T-helper 9 cell (primary cell): Measurements from ENCODE around the gene ZNF784.
A peak's percentile ranks its signal among the peaks of the same experiment; 100 is the strongest.
"Not testable (repeated sequence)": the region's sequence is repeated elsewhere in the genome, so short reads cannot be mapped to it uniquely, and the experiment has no call there.

Experiments used
- DNase-seq: peaks from one replicate; pipeline ENCODE4 v3.0.0-alpha.2; 2020

The ZNF784 gene

GRCh38 chr19:55580628-55581144, 43.7 kb downstream of the ZNF784 start, which contains the start of gene ZNF579:
Gene ZNF579 (minus strand): TSS chr19:55580848. CDS start chr19:55579639, 1,209 bp downstream.
- peak; percentile 61 for DNase-seq

GRCh38 chr19:55579766-55580621, 44.4 kb downstream of the ZNF784 start:
- no peak for DNase-seq

- no peak for DNase-seq
Measured at GRCh38 chr19:55578761-55579747, 45.3 kb downstream of the ZNF784 start.

DNA sequence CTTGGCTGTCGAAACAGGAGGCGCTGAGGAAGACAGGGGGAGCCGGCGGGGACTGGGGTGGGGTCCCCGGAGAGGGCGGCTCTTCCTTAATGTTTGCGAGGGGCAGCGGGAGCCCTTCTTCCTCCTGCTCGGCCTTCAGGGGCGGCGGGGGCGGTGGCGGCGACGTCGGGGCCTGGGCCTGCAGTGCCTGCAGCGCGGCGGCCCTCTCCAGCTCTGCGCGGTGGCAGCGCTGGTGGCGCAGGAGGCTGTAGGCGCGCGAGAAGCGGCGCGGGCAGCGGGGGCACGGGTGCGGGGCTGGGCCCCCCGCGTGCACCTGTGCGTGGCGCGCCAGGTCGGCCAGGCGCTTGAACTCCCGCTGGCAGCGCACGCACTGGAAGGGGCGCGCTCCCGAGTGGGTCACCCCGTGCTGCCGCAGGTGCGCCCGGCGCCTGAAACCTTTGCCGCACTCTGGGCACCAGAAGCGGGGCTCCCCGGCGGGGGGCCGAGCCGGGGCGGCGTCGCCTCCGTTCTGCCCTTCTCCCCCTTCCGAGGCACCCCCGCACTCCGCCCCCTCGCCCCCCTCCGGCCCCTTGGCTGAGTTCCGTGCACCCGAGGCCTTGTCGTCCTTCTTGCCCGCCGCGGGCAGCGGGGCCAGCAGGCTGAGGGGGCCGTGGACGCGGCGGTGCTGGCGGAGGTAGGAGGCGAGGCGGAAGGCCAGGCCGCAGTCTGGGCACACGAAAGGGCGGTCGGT, 46.2 kb downstream of the ZNF784 start:
- DNase-seq, result no peak

- no peak for DNase-seq
Measured at GRCh38 chr19:55576746-55577145, 47.6 kb downstream of the ZNF784 start.

DNA sequence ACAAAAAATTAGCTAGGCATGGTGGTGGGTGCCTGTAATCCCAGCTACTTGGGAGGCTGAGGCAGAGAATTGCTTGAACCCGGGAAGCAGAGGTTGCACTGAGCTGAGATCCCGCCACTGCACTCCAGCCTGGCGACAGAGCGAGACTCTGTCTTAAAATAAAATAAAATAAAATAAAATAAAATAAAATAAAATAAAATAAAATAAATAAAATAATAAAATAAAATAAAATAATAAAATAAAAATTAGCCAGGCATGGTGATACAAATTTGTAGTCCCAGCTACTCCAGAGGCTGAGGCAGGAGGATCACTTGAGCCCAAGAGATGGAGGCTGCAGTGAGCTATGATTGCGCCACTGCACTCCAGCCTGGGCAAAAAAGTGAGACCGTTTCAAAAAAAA, 50.4 kb downstream of the ZNF784 start:
- DNase-seq, result not testable (repeated sequence)
